GM18520 (cell line): Measurements from ENCODE around the gene CACNA1H.

ENCODE experiments used
- ATAC-seq: cut with Tn5 transposase; IDR thresholded peaks from one replicate; pipeline ENCODE4 v1.9.1; 2021; ENCODE audit not compliant: unreplicated experiment

CACNA1H gene

DNA sequence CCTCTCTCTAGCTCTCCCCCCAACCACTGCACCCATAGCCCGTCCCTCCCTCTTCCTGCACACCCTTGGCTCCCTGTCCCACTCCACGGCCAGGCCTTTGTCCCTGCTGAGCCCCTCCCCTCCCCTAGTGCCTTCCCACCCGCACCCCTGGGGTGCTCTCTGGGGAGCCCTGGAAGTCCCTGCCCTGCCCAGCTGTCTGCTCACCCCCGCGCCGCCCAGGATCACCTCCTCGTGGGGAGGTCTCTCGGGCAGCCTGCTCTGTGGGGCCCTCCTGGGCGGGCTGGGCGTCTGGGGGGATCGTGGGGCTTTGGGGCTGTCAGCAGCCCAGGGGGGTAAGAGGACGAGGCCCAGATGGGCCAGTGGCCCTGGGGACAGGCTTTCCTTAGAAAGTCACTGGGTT, 18.1 kb downstream of the CACNA1H start:
- no peak for ATAC-seq

DNA sequence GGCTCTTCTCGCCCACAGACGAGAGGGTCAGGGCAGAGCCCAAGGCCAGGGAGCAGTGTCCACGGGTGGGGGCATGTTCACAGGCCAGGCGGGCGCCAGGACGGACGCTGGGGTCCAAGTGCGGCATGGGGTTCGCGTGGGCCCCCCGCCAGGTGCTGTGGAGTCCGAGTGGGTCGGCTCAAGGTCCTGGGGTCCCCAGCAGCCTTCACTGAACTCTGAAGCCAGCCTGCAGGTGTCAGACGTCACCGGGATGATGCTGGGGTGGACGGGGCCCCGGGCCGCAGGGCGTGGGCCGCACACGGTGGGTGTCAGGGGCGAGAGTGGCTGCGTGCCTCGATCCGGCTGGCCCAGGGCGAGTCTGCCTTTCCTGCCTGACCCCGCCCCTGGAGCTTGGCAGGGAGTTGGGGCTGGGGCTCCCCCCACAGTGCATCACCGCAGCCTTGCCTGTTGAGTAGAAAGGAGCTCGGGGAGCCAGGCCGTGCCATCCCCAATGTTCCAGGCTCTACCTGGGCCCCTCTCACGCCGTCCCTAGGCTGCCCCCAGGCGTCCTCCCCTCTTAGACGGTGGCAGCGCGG, 19.0 kb downstream of the CACNA1H start:
- ATAC-seq, result no peak

DNA sequence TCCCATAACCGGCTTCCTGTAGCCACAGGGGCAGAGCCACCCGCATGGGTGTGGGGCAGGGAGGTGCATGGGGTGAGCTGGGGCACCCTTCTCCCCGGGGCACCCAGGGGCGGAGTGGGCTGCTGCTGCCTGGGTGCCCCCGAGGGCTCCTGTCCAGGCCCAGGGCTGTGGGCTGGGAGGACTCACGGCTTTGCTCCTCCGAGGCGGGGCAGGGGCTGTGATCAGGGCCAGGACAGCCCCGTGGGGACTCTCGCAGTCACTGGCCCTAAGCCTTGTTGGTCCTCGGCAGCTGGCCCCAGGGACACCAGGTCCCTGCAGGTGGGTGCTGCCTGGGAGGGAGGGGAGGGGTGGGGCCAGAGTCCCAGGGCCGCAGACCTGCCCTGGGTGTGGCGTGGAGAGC, 19.7 kb downstream of the CACNA1H start:
- no peak for ATAC-seq

DNA sequence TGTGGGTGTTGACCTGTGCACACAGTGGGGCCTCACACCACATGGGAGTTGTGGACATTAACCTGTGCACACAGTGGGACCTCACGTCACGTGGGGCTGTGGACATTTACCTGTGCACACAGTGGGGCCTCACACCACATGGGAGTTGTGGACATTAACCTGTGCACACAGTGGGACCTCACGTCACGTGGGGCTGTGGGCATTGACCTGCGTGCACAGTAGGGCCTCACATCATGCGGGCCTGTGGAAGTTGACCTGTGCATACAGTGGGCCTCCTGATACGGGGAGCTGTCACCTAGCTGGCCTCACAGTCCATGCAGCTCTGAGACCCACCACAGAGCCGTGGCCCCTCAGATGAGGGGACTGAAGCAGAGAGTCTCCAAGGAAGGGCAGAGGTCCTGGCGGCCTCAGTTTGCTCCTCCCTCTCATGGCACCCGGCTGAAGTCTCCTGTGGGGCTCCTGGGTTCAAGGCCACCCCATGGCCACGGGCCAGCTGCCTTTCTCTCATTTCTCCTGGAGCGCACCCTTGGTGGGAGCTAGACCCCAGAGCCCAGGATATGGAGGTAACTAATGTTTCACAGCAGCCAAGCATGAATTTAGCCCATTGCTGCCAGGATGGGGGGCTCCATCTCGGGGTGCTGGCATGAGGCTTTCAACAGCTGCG, 21.0 kb downstream of the CACNA1H start:
- ATAC-seq, result no peak

DNA sequence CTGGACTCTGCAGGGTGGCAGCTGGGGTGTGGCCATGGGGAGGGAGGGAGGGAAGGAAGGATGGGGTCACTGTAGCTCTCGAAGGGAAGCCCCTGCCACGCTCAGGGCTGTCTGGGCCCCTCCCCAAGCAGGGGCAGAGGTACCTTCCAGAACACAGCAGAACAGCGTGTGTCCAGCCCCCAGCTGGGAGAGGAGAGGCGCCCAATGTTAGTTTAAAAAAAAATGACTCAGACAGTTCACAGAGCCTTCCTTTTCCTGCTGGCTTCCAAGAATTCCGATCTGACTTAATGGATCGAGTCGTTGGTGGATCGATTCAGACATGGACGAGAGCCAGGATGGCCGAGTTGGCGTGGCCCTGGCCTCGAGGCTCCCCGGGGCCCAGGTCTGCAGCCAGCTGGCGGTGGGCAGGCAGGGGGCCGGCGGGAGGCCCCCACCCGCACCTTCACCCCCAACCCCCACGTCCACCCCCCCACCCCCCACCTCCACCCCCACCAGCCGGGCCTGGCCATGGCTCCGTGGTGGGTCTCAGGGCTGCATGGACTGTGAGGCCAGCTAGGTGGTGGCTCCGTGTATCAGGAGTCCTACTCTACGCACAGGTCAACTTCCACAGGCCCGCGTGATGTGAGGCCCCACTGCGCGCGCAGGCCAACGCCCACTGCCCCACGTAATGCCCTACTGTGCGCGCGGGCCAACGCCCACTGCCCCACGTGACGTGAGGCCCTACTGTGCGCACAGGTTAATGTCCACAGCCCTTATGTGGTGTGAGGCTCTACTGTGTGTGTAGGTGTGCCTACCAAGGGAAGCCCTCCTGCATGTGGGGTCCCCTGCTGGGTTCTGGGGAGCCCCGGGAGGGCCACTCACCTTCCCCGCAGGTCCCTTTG, 21.8 kb downstream of the CACNA1H start:
- ATAC-seq, result no peak

DNA sequence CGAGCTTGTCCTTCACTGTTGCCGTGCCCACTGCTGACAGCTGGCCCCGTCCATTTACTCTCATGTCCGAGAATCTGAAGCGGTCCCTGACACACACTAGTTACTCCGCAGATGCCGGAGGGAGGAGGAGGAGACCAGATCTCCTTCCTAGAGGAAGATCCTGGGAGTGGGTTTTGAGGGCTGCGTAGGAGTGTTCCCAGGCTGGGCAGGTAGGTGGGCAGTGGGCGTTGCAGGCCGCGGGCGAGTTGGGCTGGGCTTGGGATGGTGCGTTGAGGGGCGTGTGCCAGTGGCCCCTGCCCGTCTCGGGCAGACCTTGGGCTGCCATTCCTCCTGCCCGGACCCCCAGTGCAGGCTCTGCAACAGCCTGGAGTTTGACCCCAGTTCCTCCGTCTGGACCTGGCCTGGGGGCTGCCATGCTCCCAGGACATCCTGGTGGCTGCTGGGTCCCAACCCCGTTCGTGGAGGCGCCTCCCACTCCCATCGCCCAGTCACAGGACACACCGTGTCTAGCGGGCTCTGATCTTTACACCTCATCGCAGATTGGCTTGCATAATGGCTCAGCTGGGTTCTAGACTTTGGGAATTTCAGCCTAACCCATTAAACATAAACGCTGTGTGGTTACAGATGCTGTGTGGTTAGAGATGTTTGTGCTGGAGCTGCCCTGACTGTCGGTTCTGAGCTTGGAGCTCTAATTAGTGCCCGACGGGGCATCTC, 22.8 kb downstream of the CACNA1H start:
- no peak for ATAC-seq

DNA sequence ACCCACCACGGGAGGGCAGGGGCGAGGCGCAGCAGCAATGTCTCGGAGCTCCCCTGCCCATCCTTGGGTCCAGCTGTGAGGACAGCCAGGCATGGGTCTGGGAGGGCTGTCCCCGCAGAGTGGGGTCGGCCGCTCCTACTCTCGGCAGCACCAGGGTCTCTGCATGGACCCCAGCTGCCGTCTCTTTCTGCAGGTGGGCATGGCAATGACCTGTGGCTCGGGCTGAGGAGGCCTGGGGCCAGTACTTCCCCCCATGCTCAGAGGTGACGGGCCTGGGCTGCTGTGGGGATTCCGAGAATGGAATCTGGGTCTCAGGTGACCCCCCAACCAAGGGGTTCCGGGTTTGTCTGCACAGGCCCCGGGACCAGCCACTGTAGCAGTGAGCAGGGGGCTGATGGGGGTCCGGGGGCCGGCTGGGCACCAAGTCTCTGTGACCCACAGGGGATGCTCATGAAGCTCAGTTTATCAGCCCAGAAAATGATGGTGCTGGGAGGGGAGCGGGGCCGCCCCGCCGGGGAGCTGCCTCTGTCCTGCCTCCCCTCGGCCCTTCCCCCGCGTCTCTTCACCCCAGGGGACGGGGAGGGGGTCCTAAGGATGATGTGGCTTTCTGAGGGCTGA, 23.5 kb downstream of the CACNA1H start:
- no peak for ATAC-seq

DNA sequence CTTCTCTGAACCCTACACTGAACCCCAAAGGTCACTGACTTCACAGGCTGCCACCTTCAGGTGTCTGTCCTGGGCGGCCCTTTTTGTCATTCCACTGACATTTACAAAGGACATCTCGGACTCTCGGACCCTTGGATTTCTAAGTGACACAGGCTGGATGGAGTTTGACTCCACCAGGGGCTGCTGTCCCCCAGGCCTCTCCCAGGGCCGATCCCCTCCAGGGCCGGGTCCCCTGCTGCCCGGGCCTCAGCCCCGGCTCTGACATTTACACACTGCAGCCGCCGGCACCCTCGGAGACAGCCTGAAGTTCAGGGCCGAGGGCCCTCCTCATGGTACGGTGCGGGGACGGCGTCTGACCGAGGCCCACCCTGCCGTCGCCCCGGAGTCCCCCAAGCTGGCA, 24.1 kb downstream of the CACNA1H start:
- ATAC-seq, result no peak

DNA sequence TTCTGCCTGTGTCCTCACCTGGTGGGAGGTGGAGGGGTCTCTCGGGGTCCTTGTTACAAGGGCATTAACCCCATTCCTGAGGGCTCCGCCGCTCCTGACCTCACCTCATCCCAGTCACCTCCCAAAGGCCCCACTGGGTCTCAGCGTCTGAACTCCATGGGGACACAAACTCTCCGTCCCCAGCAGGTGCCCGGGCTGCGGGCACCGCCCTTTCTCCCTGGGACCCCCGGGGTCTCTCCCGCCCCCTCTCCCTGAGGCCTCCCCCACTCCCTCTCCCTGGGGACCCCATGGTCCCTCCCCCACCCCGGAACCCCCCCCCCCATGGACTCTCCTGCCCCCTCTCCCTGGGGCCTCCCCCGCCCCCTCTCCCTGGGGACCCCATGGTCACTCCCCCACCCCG, 24.8 kb downstream of the CACNA1H start:
- ATAC-seq, result no peak

DNA sequence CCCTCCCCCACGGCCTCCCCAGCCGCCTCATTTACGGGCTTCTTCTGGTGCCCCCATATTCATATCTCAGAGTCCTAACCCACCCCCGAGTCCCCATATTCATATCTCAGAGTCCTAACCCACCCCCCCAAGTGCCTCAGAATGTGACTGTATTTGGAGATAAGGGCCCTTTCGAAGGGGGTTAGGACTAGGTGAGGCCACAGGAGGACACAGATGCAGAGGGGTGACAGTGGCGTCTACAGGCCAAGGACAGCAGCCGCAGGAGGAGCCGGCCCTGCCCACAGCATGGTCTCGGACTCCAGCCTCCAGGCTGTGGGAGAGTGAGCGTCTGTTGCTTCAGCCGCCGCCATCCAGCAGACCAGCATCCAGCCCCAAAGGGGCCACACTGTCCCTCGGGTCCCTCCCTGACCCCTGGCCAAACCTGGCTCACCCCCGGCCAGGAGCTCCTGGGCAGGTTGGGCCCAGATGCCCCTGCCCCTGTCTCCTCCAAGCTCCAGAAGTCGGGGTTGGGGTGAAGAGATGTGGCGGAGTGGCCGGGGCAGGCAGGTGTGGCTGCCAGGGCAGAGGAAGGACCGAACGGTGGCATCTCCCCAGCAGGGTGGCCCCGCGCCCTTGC, 25.5 kb downstream of the CACNA1H start:
- ATAC-seq, result no peak

DNA sequence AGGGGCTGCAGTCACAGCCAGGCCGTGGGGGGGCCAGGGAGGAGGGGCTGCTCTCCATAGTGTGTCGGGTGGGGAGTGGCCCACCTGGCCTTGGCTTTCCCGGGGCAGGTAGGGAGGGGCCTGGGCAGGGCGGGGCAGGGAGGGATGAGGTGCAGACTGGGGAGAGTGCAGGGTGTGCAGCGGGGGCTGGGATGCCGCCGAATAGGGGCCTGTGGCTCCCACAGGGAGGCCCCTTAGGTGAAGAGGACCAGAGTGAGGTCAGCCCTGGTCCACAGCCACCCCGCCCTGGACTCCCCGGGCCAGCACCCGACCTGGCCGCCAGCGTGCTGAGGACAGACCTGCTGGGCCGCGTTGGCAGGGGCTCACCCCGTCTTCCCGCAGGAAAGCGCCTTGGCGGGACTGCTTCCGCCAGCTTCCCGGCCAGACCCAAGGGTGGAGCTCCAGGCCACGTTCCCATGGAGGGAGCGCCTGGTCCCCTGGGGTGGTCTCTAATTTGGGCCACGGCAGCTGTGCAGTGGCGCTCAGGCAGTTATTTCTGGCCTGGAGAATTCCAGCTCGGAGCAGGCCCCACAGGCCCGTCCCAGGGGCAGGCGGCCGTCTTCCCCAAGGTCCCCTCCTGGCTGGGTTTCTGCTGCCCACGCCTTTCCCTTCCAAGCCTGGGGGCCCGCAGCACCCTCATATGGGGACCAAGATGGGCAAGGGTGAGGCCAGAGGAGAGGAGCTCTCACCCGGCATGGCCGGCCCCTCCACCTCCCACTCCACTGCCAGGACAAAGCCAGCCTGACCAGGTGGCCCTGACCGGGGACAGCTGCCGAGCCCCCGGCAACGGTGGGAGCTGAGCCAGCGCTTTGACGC, 27.9 kb downstream of the CACNA1H start:
- no peak for ATAC-seq

DNA sequence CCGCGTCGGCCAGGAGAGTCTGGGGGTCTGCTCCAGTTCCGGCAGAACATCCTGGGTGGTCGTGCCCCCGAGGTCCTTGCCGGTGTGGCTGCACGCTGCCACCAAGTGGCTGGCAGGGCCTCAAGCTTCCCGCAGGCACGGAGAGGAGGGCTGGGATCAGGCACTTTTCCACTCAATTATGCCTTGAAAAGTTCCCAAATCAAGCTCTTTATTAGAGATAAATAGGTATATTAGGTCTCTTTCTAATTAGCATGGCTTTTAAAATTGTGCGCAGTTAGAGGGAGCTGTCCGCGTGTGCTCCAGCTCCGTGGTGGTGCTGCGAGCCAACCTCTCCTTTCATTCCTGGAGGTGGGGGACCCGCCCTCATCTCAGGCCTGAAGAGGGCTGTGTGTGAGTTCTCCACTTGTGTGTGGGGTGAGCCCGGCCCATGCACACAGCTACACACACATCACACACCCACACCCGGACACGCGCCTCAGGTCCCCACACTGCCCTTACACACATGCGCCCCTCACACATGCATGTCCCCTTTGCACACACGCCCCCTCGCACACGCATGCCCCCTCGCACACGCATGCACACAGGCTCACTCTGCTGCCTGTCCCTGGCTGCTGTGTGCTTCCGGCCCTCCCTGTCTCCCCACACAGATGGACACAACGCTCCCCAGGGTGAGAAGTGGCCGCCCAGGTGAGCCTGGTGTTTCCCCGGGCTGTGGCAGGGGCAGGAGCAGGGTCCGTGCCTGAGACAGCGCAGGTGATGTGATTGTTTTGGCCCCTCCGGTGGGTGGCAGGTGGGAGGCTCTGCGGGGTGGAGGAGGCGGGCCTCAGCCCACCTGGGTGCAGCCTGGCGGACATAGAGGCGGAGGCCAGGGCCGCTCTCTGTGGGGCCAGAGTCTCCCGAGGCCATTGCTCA, 28.8 kb downstream of the CACNA1H start:
- ATAC-seq, result no peak

DNA sequence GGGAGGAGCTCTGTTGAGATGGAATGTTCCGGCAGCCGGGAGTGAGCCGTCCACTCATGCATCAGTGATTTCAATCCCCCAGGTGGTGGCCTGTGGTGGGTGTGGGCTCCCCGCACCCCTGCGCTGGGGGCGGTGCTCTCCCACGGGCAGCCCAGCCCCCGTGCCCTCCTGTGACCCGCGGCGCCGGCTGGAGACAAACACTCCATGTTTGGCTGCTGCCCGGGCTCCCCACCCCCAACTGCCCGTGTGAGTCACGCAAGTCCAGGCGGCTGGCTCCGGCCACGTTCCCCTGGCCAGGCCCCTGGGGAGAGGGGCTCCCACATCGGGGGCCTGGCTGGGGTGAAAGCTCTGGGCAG, 29.4 kb downstream of the CACNA1H start:
- ATAC-seq, result no peak

DNA sequence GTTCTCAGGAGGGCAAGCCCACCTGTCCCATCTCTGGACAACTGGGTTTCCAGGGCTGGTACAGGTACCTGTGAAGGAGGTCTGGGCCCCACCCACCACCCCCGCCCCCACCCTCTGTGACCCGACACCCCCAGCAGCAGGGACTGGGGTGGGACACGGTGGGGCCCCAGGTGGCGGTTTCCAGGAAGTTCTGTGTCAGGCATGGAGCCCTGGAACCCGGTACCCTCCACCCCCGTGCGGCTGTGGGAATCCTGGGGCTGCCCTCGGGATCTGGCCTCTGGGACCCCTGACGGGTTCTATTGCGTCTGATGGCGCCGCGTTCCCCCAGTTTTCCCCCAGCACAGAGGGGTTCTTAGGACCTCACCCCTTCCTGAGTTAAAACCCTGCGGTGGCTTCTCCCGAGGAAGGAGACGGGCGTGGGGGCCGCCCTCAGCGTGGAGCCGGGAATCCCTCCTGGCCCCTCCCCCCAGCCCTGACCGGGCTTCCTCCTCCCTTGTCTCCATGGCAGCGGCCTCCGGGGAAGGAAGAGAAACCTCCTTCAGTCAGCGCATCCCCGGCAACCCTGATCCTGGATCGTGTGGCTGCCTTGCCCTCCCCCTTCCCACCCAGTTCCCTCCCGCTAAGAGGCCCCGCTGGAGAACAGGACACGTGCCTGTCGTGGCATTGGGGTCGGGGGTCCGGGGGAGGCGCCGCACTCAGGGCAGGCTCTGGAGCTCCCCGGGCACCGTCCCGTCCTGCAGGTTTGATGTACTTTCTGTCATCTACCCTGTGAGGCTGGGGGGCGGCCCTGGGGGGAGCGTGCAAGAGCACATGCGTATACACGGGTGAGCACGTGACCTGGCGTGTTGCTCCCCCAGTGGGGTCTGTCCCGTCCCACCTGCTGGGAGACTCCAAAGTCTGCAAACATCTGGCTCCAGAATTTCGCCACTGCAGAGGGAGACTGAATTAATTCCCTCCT, 30.3 kb downstream of the CACNA1H start:
- no peak for ATAC-seq

DNA sequence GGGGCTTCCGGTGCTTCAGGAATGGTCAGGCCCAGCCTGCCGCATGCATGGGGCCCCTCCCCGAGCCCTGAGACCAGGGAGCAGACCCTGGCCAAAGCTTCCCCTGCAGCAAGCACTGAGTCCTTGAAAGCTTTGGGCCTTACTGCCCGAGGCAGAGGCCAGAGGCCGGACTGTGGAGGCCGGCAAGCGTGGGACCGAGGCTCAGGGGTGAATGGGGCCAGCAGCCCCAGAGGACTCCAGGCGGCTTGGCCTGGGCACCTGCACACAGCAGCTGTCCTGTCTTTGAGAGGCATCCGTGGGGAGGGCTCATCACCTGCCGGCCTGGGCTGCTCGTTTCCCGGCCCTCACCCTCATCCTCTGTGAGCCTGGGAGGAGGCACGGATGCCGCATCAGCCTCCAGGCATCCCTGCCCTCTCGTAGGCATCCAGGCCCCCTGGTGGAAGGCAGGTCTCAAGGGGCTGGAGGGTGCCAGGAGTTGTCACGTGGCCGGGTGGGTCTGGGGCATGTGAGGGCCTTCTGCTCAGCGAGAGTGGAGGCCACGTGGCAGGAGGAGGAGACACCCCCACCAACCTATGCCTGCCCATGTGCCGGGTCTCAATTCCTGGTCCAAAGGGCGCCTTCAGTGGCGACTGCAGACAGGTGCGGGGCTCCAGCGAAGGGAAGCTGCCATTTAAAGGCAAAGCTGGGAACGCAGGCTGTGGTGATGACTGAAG, 31.4 kb downstream of the CACNA1H start:
- ATAC-seq, result no peak

DNA sequence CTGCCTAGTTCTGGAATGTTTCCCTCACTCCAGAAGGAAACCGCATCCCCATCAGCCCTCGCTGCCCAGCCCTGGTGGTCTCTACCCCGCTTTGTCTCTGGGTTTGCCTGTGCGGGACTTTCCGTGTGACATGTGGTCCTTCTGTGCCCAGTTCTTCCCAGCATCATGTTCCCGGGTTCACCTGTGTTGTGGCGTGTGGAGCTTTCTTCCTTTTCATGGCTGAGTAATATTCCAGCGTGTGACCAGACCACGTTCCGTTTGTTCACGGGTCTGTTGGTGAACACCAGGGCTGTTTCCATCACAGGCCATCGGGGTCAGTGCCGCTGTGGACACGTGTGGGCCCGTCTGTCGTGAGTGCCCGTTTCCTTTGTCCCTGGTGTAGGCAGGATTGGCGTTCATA, 32.1 kb downstream of the CACNA1H start:
- no peak for ATAC-seq
